Activated naive CD4-positive, alpha-beta T cell (primary cell): ENCODE data around the gene RMND1.
"Not testable (repeated sequence)": the region's sequence is repeated elsewhere in the genome, so short reads cannot be mapped to it uniquely, and the experiment has no call there.

Experiments used
- DNase-seq, 4 experiments: peaks; one replicate each; lab custom pipeline; 2025; lab: John Stamatoyannopoulos, UW

RMND1 gene

GRCh38 chr6:151384151-151384550 is 67.8 kb downstream of the RMND1 start:
- DNase-seq: no peak

GRCh38 chr6:151382631-151383030 is 69.3 kb downstream of the RMND1 start:
- DNase-seq: not testable (repeated sequence)

- no peak for DNase-seq
Measured at GRCh38 chr6:151381722-151382121, 70.2 kb downstream of the RMND1 start.

GRCh38 chr6:151380848-151381205 is 71.1 kb downstream of the RMND1 start:
- DNase-seq: no peak

GRCh38 chr6:151379933-151380847 is 71.7 kb downstream of the RMND1 start:
- DNase-seq: no peak

- DNase-seq: no peak
Measured at GRCh38 chr6:151377095-151377494, 74.8 kb downstream of the RMND1 start.

GRCh38 chr6:151376440-151376839 is 75.5 kb downstream of the RMND1 start:
- DNase-seq: no peak

- DNase-seq: no peak
Measured at GRCh38 chr6:151375833-151376232, 76.1 kb downstream of the RMND1 start.

- DNase-seq: no peak
Measured at GRCh38 chr6:151374036-151374683, 77.8 kb downstream of the RMND1 start.

- DNase-seq: no peak
Measured at GRCh38 chr6:151372164-151372563, 79.8 kb downstream of the RMND1 start.

- DNase-seq: no peak
Measured at GRCh38 chr6:151370509-151371078, 81.3 kb downstream of the RMND1 start.

GRCh38 chr6:151365233-151365632 is 86.7 kb downstream of the RMND1 start:
- no peak for DNase-seq

- DNase-seq: no peak
Measured at GRCh38 chr6:151359486-151359885, 92.4 kb downstream of the RMND1 start.

GRCh38 chr6:151358475-151358874 is 93.5 kb downstream of the RMND1 start:
- no peak for DNase-seq

GRCh38 chr6:151357758-151358436 is 94.0 kb downstream of the RMND1 start:
- no peak for DNase-seq

GRCh38 chr6:151356983-151357382 is 94.9 kb downstream of the RMND1 start:
- DNase-seq: not testable (repeated sequence)
